Activated CD8-positive, alpha-beta T cell treated with anti-CD3 and anti-CD28 coated beads for 36 hours (primary cell): ENCODE data around the gene EFCAB6. TPM values are rescaled to one million over a fixed set of nuclear protein-coding genes. Genes with fewer than 3 reads are reported as not detected.

Experiments
- ATAC-seq: fragments of 200-7000 bp; cut with Tn5 transposase; one replicate; pipeline ENCODE4 v1.10.0; 2021; ENCODE audit warnings: mild to moderate bottlenecking, moderate library complexity
- CTCF ChIA-PET: fragments of 350-600 bp; sonication (Branson Sonifier 250); formaldehyde crosslinking; loops from one replicate; lab custom pipeline; 2021; ENCODE audit warnings: antibody characterized with exemption; lab: Charles Lee
- POLR2A ChIA-PET: fragments of 350-600 bp; sonication (Branson Sonifier 250); formaldehyde crosslinking; loops from one replicate; lab custom pipeline; 2021; ENCODE audit warnings: antibody characterized with exemption; lab: Charles Lee
- DNase-seq: peaks from one replicate; pipeline ENCODE4 v3.0.0-alpha.2; 2020
- H3K27ac Mint-ChIP-seq: one replicate; pipeline ENCODE4 v1.8.0; 2021; ENCODE audit warnings: mild to moderate bottlenecking, mixed read lengths
- H3K27me3 Mint-ChIP-seq: one replicate; pipeline ENCODE4 v1.8.0; 2021; ENCODE audit warnings: mixed read lengths
- H3K36me3 Mint-ChIP-seq: one replicate; pipeline ENCODE4 v1.8.0; 2021; ENCODE audit warnings: low read depth, mixed read lengths
- H3K4me1 Mint-ChIP-seq: one replicate; pipeline ENCODE4 v1.8.0; 2021; ENCODE audit warnings: low read depth, mixed read lengths
- H3K4me3 Mint-ChIP-seq: one replicate; pipeline ENCODE4 v1.8.0; 2021; ENCODE audit warnings: mild to moderate bottlenecking, moderate library complexity, mixed read lengths
- H3K9me3 Mint-ChIP-seq: one replicate; pipeline ENCODE4 v1.8.0; 2021; ENCODE audit warnings: mixed read lengths
- CTCF ChIP-seq: fragments of 200-600 bp; IDR thresholded peaks from one replicate; pipeline ENCODE4 v1.8.0; 2022; ENCODE audit warnings: antibody characterized with exemption, mild to moderate bottlenecking
- intact Hi-C: fragments of 100-400 bp; cut with micrococcal nuclease; formaldehyde crosslinking; loops from one replicate; pipeline ENCODE4 v1.10.0; 2022
- total RNA-seq, 2 experiments: library from RNA; stranded (reverse); gene quantifications; one replicate each; pipeline ENCODE4 v1.2.3, GENCODE V29; 2021

The EFCAB6 gene
- total RNA-seq, 2 experiments from 2014 or later: 0.16 to 0.29 TPM

- Mint-ChIP-seq H3K36me3 (no peaks in the 10 kb centered on the region), H3K9me3 (peaks cover 4% of the 10 kb centered on the region), H3K4me3 (no peak overlapping the region), H3K27ac (no peak overlapping the region), H3K27me3 (peaks cover 2% of the 10 kb centered on the region), H3K4me1 (no peaks in the 10 kb centered on the region)
- TF ChIP-seq CTCF: no peak
- ATAC-seq: no peak
- POLR2A ChIA-PET: no interaction called here
- CTCF ChIA-PET: no interaction called here
- DNase-seq: no peak
- intact Hi-C loops: no loop called here
Observed at GRCh38 chr22:43726322-43726721, 85.8 kb downstream of the EFCAB6 start.

GRCh38 chr22:43723816-43724215 lies 88.3 kb downstream of the EFCAB6 start:
- DNase-seq (no peak), ATAC-seq (no peak)
- intact Hi-C loops: no loop called here
- H3K27me3 Mint-ChIP-seq: no peaks in the 10 kb centered on the region
- POLR2A ChIA-PET: no interaction called here
- TF ChIP-seq CTCF: no peak
- peaks cover 4% of the 10 kb centered on the region for H3K9me3 Mint-ChIP-seq
- H3K36me3 Mint-ChIP-seq: no peaks in the 10 kb centered on the region
- H3K4me3 Mint-ChIP-seq: no peak overlapping the region
- CTCF ChIA-PET: no interaction called here
- H3K4me1 Mint-ChIP-seq: no peaks in the 10 kb centered on the region
- no peak overlapping the region for H3K27ac Mint-ChIP-seq

- intact Hi-C loops: no loop called here
- Mint-ChIP-seq H3K9me3 (no peaks in the 10 kb centered on the region), H3K27me3 (no peaks in the 10 kb centered on the region), H3K4me1 (no peaks in the 10 kb centered on the region), H3K4me3 (no peak overlapping the region), H3K27ac (no peak overlapping the region), H3K36me3 (no peaks in the 10 kb centered on the region)
- DNase-seq (no peak), ATAC-seq (no peak)
- POLR2A ChIA-PET: no interaction called here
- CTCF ChIA-PET: no interaction called here
- TF ChIP-seq CTCF: no peak
Observed at GRCh38 chr22:43722444-43722843, 89.7 kb downstream of the EFCAB6 start.

- ATAC-seq: no peak
- H3K27me3 Mint-ChIP-seq: no peaks in the 10 kb centered on the region
Observed at GRCh38 chr22:43720716-43721115, 91.4 kb downstream of the EFCAB6 start.

GRCh38 chr22:43714104-43714503 lies 98.0 kb downstream of the EFCAB6 start:
- Mint-ChIP-seq H3K27me3 (peaks cover 5% of the 10 kb centered on the region), H3K36me3 (no peaks in the 10 kb centered on the region), H3K4me1 (no peaks in the 10 kb centered on the region), H3K4me3 (no peak overlapping the region), H3K27ac (no peak overlapping the region), H3K9me3 (no peaks in the 10 kb centered on the region)
- POLR2A ChIA-PET: no interaction called here
- ATAC-seq: no peak
- CTCF ChIA-PET: no interaction called here
- TF ChIP-seq CTCF: no peak
- no peak for DNase-seq
- intact Hi-C loops: no loop called here

More at GRCh38 chr22:43720716-43721115, 91.4 kb downstream of the EFCAB6 start:
- H3K36me3 Mint-ChIP-seq: no peaks in the 10 kb centered on the region
- H3K4me1 Mint-ChIP-seq: no peaks in the 10 kb centered on the region
- H3K27ac Mint-ChIP-seq: no peak overlapping the region
- H3K4me3 Mint-ChIP-seq: no peak overlapping the region
- POLR2A ChIA-PET: no interaction called here
- TF ChIP-seq CTCF: no peak
- intact Hi-C loops: no loop called here
- H3K9me3 Mint-ChIP-seq: no peaks in the 10 kb centered on the region
- CTCF ChIA-PET: no interaction called here
- DNase-seq: no peak
